NCI-H2171 treated with DMSO at 0.1 percent for 48 hours (cell line): ENCODE results near the gene ZNF541.
A peak's percentile ranks its signal among the peaks of the same experiment; 100 is the strongest.

Source experiments
- DNase-seq: peaks from one replicate; lab custom pipeline; 2025; lab: John Stamatoyannopoulos, UW

The ZNF541 gene

GRCh38 chr19:47544476-47544875, 28.5 kb downstream of the ZNF541 start:
- DNase-seq = no peak

GRCh38 chr19:47544075-47544474, 28.9 kb downstream of the ZNF541 start:
- DNase-seq = no peak

- DNase-seq = no peak
Measured at GRCh38 chr19:47542030-47542475, 30.9 kb downstream of the ZNF541 start.

GRCh38 chr19:47541518-47541917, 31.4 kb downstream of the ZNF541 start:
- no peak for DNase-seq

- no peak for DNase-seq
Measured at GRCh38 chr19:47540748-47541147, 32.2 kb downstream of the ZNF541 start.

GRCh38 chr19:47539747-47540311, 33.1 kb downstream of the ZNF541 start:
- DNase-seq = no peak

- DNase-seq = no peak
Measured at GRCh38 chr19:47538812-47539211, 34.1 kb downstream of the ZNF541 start.

GRCh38 chr19:47537493-47537892, 35.5 kb downstream of the ZNF541 start:
- no peak for DNase-seq

GRCh38 chr19:47534628-47535027, 38.3 kb downstream of the ZNF541 start:
- DNase-seq = no peak

- no peak for DNase-seq
Measured at GRCh38 chr19:47531640-47532387, 41.1 kb downstream of the ZNF541 start.

GRCh38 chr19:47529018-47529742, 43.8 kb downstream of the ZNF541 start:
- DNase-seq = no peak

GRCh38 chr19:47526798-47527197, 46.1 kb downstream of the ZNF541 start:
- no peak for DNase-seq

GRCh38 chr19:47523473-47523872, 49.5 kb downstream of the ZNF541 start:
- peak; percentile 51 for DNase-seq
